Retinal pigment epithelial cell (primary cell): Measurements from ENCODE around the gene SLC9C1.

Experiments
- DNase-seq: peaks from one replicate; pipeline ENCODE4 v3.0.0-alpha.2; 2010; ENCODE audit warnings: low read depth
- H3K4me3 ChIP-seq: 2 replicates; pipeline ENCODE4 v1.5.1; 2011; ENCODE audit warnings: mild to moderate bottlenecking, low read length, control low read depth, moderate library complexity
- TF ChIP-seq, protein P1 (sequence below): conservative IDR thresholded peaks from 2 replicates; pipeline ENCODE4 v1.5.1; 2011; ENCODE audit warnings: low read depth, low read length, control low read depth, inconsistent platforms

SLC9C1 gene

DNA sequence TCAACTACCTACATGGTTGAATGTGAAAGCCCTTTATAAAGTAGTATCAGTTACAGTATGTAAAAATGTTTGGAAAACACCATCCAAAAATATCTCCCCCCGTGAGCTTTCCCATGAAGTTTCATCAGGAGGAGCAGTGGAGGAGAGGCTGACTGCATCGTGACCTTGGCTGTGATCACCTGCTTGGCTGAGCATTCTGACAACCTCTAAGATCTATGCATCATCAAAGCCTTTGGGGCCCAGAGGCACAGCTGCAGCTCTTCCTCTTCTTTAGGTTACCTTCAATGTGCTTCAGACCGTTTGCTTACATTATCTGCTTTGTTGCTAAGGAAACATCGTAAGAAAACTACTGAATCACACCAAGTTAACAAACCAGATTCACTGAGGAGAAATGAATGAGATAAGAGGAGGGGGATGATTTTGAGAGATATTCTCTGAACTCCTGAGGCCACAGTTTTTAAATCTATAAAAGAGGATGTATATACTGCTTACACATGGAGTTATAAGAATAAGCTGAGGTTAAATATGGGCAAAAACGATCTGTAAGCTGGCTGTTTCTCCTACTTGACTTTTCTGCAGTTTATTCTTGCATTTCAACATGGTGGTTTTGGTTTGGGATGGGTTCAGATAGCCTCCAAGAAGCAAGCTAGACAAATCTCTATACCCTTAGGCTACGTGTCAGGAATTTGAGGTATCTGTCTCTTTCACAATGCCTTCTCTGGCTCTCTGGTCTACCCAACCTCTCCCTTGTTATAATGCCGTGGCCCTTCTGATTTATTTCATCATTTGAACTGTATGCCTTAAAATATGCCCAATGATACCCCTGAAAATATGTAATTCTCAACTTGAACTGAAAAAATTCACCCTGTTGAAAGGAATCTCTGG lies 164.9 kb downstream of the SLC9C1 start:
- no peak for DNase-seq
- TF ChIP-seq, protein P1, sequence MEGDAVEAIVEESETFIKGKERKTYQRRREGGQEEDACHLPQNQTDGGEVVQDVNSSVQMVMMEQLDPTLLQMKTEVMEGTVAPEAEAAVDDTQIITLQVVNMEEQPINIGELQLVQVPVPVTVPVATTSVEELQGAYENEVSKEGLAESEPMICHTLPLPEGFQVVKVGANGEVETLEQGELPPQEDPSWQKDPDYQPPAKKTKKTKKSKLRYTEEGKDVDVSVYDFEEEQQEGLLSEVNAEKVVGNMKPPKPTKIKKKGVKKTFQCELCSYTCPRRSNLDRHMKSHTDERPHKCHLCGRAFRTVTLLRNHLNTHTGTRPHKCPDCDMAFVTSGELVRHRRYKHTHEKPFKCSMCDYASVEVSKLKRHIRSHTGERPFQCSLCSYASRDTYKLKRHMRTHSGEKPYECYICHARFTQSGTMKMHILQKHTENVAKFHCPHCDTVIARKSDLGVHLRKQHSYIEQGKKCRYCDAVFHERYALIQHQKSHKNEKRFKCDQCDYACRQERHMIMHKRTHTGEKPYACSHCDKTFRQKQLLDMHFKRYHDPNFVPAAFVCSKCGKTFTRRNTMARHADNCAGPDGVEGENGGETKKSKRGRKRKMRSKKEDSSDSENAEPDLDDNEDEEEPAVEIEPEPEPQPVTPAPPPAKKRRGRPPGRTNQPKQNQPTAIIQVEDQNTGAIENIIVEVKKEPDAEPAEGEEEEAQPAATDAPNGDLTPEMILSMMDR: no peak
- no peak overlapping the region for H3K4me3 ChIP-seq

DNA sequence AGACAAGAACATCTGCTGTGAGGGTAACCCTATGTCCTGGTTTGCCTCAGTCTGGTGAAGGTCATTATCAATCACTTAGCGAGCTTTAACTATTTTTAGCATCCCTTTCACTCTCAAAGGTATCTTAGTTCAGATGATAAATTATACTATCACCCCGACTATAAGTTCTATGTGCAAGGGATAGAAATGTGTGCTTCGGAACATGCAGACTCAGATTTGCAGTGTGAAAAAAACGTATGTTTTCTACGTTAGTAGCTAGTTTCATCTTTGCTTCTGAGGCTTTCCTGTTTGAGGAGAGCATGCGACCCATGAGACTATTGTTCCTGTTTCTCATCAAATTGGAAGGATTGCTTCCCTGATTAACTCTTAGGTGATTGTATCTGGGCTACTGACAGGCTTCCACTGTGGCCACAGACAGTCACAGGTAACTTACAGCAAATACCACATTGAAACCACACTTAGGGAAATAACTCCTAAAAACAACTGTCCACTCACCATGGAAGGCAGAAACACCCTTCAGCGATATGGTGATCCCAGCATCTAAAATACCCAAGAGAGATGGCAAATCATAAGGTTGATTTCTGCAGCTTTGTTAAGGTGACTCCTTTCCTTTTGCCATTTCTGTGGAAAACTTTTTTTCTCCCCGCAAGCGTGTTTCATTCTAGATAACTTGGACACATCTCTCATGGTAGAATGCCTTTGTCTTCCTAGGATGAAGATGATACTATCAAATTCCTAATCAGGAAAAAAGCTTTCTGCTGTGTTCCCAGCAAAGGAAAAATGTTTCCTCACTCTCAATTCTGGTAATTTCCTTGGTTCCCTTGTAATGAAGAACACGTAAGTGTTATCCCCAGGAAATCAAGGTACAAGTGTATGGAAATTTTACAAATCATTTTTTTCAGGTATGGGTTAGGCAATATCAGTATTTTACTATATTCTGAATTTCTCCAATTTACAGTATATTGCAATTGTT lies 166.2 kb downstream of the SLC9C1 start:
- no peak overlapping the region for H3K4me3 ChIP-seq
- TF ChIP-seq, protein P1: no peak

DNA sequence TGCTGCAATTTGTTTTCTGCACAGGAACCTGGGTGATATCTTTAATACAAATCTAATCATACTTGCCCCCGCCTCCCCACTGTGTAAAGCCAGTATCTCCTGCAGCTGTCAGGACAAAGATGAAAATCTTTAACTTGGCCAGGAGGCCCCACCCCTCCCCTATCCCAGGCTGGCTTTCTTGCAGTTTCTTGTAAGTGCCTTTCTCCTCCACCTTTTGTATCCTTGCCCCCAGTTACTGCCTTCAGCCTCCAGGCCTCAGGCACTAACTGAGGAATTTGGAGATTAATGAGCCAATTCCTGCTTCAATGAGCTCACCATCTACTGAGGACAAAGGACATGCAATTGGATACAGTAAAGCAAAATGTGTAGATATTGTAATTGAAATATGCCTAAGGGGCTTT lies 167.5 kb downstream of the SLC9C1 start:
- no peak for DNase-seq
- TF ChIP-seq, protein P1: no peak
- H3K4me3 ChIP-seq: no peak overlapping the region

More for the DNA sequence above, 166.2 kb downstream of the SLC9C1 start:
- DNase-seq: no peak

DNA sequence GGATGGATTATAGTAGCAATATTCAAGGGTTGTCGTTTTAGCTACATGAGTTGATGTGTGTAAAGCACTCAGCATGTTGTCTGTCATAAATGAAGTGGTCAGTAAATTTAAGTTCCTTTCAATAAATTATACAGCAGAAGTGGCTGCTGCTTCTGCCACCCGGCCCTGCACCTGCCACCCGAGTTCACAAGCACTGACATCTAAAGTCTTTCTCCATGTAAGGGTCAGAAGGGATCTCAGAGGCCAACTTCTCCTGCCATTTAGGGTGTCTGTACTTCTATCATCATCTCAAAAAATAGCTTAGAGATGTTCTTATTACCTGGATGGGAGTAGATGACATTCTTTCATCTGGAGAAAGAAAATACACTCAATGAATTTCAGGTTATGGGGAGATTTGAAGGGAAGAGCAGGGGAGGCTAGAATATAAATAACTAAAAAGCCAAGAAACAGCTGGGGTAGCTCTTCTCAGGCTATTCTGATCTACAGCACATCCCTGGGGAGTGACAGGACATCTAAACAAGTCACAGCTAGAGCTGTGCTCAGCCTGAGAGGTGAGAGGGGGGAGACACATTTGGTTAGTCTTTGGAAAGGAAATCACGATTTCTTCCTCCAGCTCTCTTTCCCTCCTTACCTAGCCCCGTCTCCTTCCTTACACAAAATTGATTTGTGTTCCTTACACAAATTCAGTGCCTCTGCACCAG lies 169.0 kb downstream of the SLC9C1 start:
- TF ChIP-seq, protein P1: no peak
- no peak for DNase-seq

DNA sequence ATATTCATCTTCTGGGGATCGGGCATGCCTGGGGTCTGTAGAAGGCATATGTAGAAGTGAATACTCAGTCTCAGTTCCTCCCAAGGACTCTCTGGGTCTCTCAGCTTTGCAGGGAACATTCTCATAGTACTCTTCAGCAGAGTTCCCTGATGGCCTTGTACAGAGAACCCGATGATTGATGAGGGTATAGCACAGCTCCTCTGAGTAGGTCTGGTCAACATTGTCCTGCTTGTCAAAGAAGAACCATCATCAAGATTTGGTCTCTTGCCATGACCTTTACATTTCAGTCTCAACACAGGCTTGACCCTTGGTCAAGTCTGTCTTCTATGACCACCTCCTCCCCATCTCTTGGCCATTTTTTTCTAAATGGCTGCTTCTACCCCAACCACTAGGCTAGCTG lies 170.5 kb downstream of the SLC9C1 start:
- TF ChIP-seq, protein P1: no peak
- no peak overlapping the region for H3K4me3 ChIP-seq
- DNase-seq: no peak

More for the DNA sequence above, 169.0 kb downstream of the SLC9C1 start:
- H3K4me3 ChIP-seq: no peak overlapping the region

DNA sequence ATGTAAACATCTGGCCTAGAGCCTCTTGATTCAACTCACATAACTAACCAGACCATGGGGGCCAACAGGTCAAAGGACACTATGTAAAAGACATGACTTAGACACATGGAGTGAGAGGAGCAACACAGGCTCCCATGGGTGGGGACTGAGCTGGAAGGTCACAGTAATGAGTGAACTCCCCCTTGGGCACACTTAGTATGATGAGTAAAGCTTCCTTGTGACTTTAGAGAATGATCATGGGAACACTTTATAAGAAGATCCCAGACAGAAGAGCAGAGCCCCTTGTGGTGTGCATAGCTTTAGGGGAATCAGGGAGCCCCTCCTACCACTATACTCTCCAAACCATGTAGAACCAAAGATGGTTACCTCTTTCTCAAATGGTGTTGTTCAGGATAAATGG lies 171.1 kb downstream of the SLC9C1 start:
- H3K4me3 ChIP-seq: no peak overlapping the region
- TF ChIP-seq, protein P1: no peak
- no peak for DNase-seq
